Mesendoderm (in vitro differentiated cells): Measurements from ENCODE around the gene SLC5A10.
A peak's percentile ranks its signal among the peaks of the same experiment; 100 is the strongest.

Experiments
- DNase-seq: peaks from one replicate; pipeline ENCODE4 v3.0.0; 2013
- H2AK5ac ChIP-seq: 2 replicates; pipeline ENCODE4 v1.6.1; 2013; ENCODE audit warnings: low read length, inconsistent platforms
- H2BK120ac ChIP-seq: 2 replicates; pipeline ENCODE4 v1.6.1; 2013; ENCODE audit warnings: low read depth, mild to moderate bottlenecking, low read length, moderate library complexity, mixed read lengths
- H2BK15ac ChIP-seq: replicated peaks from 2 replicates; pipeline ENCODE4 v1.6.1; 2013; ENCODE audit warnings: low read depth, mild to moderate bottlenecking, moderate library complexity
- H2BK5ac ChIP-seq: 2 replicates; pipeline ENCODE4 v1.6.1; 2013; ENCODE audit warnings: low read length, inconsistent platforms
- H3K18ac ChIP-seq: 2 replicates; pipeline ENCODE4 v1.6.1; 2013; ENCODE audit warnings: mild to moderate bottlenecking, low read length, mixed read lengths
- H3K23ac ChIP-seq: one replicate; pipeline ENCODE4 v1.6.1; 2013; ENCODE audit warnings: low read length
- H3K27ac ChIP-seq: 2 replicates; pipeline ENCODE4 v1.5.1; 2013; ENCODE audit warnings: low read depth, mild to moderate bottlenecking, inconsistent platforms, low read length, moderate library complexity
- H3K27me3 ChIP-seq: 2 replicates; pipeline ENCODE4 v1.6.1; 2013; ENCODE audit warnings: low read length, control low read depth, mild to moderate bottlenecking, inconsistent platforms; ENCODE audit not compliant: insufficient read depth, poor library complexity
- H3K36me3 ChIP-seq: 2 replicates; pipeline ENCODE4 v1.6.1; 2013; ENCODE audit warnings: low read length, inconsistent platforms; ENCODE audit not compliant: control insufficient read depth, insufficient read depth
- H3K4ac ChIP-seq: one replicate; pipeline ENCODE4 v1.6.1; 2013; ENCODE audit warnings: low read depth, mild to moderate bottlenecking, low read length, moderate library complexity
- H3K4me1 ChIP-seq: 2 replicates; pipeline ENCODE4 v1.6.1; 2013; ENCODE audit warnings: low read depth, low read length, inconsistent platforms; ENCODE audit not compliant: control insufficient read depth
- H3K4me2 ChIP-seq: 2 replicates; pipeline ENCODE4 v1.6.1; 2013; ENCODE audit warnings: low read length
- H3K4me3 ChIP-seq: 2 replicates; pipeline ENCODE4 v1.5.1; 2013; ENCODE audit warnings: mild to moderate bottlenecking, low read length
- H3K56ac ChIP-seq: one replicate; pipeline ENCODE4 v1.6.1; 2013; ENCODE audit warnings: low read length
- H3K79me1 ChIP-seq: 2 replicates; pipeline ENCODE4 v1.6.1; 2013; ENCODE audit warnings: low read length, inconsistent platforms
- H3K79me2 ChIP-seq: 2 replicates; pipeline ENCODE4 v1.6.1; 2013; ENCODE audit warnings: mild to moderate bottlenecking, low read length; ENCODE audit not compliant: control insufficient read depth, insufficient read depth
- H3K9ac ChIP-seq: 2 replicates; pipeline ENCODE4 v1.6.1; 2013; ENCODE audit warnings: low read length, inconsistent platforms
- H4K5ac ChIP-seq: one replicate; pipeline ENCODE4 v1.6.1; 2013; ENCODE audit warnings: low read length
- H4K8ac ChIP-seq: one replicate; pipeline ENCODE4 v1.6.1; 2013; ENCODE audit warnings: low read depth, mild to moderate bottlenecking, control low read depth, low read length, moderate library complexity
- WGBS: extraction: QIAGEN DNeasy Blood & Tissue Kit; methylation state at CpG from one replicate; pipeline ENCODE4 v1.1.7; 2013; ENCODE audit warnings: low lambda C conversion rate, missing lambda C conversion rate; ENCODE audit not compliant: insufficient coverage; ENCODE audit errors: extremely low coverage; 5-methylcytosine and 5-hydroxymethylcytosine counted together

SLC5A10 gene

DNA sequence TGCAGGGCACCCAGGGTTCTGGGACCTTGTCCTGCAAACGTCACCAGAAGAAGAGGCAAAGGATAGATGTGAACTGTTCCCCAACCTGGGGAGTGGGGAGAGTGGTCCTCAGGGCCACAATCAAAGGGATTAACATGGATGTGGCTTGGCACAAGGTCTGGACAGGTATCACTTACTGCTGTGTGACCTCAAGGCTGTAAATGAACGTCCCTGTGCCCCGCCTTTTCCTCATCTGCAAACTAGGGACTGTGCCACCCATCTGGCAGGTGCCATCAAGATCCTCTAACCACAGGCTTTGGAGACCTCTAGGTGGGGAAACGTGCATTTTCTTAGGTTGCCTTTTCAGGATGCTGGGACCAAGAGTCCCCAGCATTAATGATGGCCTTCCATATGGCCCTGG is 25.1 kb downstream of the SLC5A10 start:
- Histone ChIP-seq H3K4me3 (no peak overlapping the region), H3K79me2 (no peaks in the 10 kb centered on the region), H3K23ac (no peak overlapping the region), H3K18ac (no peak overlapping the region), H4K5ac (no peak overlapping the region), H2BK120ac (no peak overlapping the region), H3K4me1 (no peaks in the 10 kb centered on the region), H3K27me3 (no peaks in the 10 kb centered on the region), H3K36me3 (peaks cover 6% of the 10 kb centered on the region), H2BK15ac (no peak overlapping the region), H3K27ac (no peak overlapping the region), H3K79me1 (no peaks in the 10 kb centered on the region), H3K4me2 (no peak overlapping the region), H2AK5ac (no peak overlapping the region), H3K9ac (no peak overlapping the region), H3K4ac (no peak overlapping the region), H4K8ac (no peak overlapping the region), H2BK5ac (no peak overlapping the region), H3K56ac (no peak overlapping the region)
- no peak for DNase-seq
- WGBS, result no CpG with 5 or more reads among the region's 4 CpGs

DNA sequence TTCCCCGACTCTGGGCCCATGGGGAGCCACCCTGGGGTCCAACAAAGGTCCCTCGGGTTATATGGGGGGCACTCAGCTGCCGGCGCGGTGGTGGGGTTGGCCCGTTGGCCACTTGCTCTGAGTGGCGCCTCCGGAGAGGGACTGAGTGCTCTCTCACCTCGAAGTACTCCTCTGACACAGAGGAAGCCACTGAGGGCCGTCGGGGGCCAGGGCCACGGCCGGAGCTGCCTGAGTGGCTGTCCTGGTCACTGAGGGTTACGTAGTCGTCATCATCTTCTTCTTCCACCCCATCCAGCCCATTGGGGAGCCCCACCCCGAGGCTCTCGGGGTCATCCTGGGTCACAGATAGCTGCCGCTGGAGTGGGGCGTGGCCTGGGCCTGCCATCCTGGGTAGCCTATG is 25.7 kb downstream of the SLC5A10 start:
- Histone ChIP-seq H3K56ac (no peak overlapping the region), H2BK120ac (no peak overlapping the region), H2BK5ac (no peak overlapping the region), H3K36me3 (peaks cover 6% of the 10 kb centered on the region), H3K4me2 (no peak overlapping the region), H3K9ac (no peak overlapping the region), H2AK5ac (no peak overlapping the region), H3K18ac (no peak overlapping the region), H3K4me1 (no peaks in the 10 kb centered on the region), H2BK15ac (no peak overlapping the region), H3K79me1 (no peaks in the 10 kb centered on the region), H3K27me3 (no peaks in the 10 kb centered on the region), H4K8ac (no peak overlapping the region), H3K4me3 (no peak overlapping the region), H4K5ac (no peak overlapping the region), H3K23ac (no peak overlapping the region), H3K4ac (no peak overlapping the region), H3K79me2 (no peaks in the 10 kb centered on the region), H3K27ac (no peak overlapping the region)
- no peak for DNase-seq
- no CpG with 5 or more reads among the region's 19 CpGs for whole genome bisulfite sequencing

DNA sequence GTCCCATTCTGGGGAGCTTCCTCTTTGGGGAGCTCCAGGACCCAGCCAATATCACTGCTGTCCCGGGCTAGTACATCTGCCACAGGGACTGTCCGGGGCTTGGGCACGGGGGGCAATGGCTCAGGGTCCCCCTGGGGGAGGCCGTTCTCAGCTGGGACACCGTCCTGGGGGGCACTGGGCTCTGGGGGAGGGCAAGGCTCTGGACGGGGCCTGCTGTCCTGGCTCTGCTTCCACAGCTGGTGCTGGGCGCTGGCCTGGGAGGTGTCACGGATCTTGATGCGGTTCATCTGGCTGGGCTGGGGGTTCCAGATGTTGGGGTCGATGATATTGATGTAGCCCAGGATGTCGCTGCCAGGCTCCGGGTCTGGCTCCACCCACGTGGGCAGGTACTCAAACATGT is 26.1 kb downstream of the SLC5A10 start:
- no CpG with 5 or more reads among the region's 13 CpGs for WGBS
- Histone ChIP-seq H3K9ac (no peak overlapping the region), H3K27me3 (no peaks in the 10 kb centered on the region), H2BK5ac (no peak overlapping the region), H3K27ac (no peak overlapping the region), H2BK15ac (no peak overlapping the region), H3K23ac (no peak overlapping the region), H3K4ac (no peak overlapping the region), H3K4me1 (no peaks in the 10 kb centered on the region), H4K8ac (no peak overlapping the region), H3K79me1 (no peaks in the 10 kb centered on the region), H2AK5ac (no peak overlapping the region), H4K5ac (no peak overlapping the region), H2BK120ac (no peak overlapping the region), H3K56ac (no peak overlapping the region), H3K36me3 (peaks cover 6% of the 10 kb centered on the region), H3K18ac (no peak overlapping the region), H3K4me3 (no peak overlapping the region), H3K79me2 (no peaks in the 10 kb centered on the region), H3K4me2 (no peak overlapping the region)
- DNase-seq, result no peak

DNA sequence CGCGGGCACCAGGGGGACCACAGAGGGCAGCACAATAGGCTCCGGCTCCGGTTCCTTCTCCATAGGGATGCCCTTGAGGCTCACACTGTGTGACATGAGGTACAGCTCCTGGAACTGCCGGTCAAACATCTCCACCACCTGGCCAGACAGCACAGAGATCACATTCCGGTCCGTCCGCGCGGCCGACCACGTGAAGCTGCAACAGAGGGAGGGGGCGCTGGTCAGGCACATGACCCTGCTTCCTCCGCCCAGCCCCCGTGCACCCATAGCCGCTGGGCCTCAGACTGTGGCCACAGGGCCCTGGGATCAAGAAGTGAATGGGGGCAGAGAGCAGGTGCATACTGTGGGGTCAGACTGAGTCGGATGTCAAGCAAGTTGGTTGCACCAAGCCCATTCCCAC is 26.7 kb downstream of the SLC5A10 start:
- no peak overlapping the region for H3K27ac ChIP-seq
- WGBS, result no CpG with 5 or more reads among the region's 17 CpGs
- no peak overlapping the region for H3K9ac ChIP-seq
- H3K36me3 ChIP-seq, result peaks cover 6% of the 10 kb centered on the region
- no peak overlapping the region for H2AK5ac ChIP-seq
- no peak overlapping the region for H2BK120ac ChIP-seq
- H3K4ac ChIP-seq, result no peak overlapping the region
- H3K79me2 ChIP-seq, result no peaks in the 10 kb centered on the region
- no peak overlapping the region for H3K18ac ChIP-seq
- DNase-seq, result no peak
- no peak overlapping the region for H4K8ac ChIP-seq
- H3K4me2 ChIP-seq, result no peak overlapping the region
- no peak overlapping the region for H3K4me3 ChIP-seq
- H2BK15ac ChIP-seq, result no peak overlapping the region
- H3K79me1 ChIP-seq, result no peaks in the 10 kb centered on the region
- no peak overlapping the region for H4K5ac ChIP-seq
- H3K4me1 ChIP-seq, result no peaks in the 10 kb centered on the region
- no peaks in the 10 kb centered on the region for H3K27me3 ChIP-seq
- H3K23ac ChIP-seq, result no peak overlapping the region
- no peak overlapping the region for H2BK5ac ChIP-seq
- no peak overlapping the region for H3K56ac ChIP-seq

DNA sequence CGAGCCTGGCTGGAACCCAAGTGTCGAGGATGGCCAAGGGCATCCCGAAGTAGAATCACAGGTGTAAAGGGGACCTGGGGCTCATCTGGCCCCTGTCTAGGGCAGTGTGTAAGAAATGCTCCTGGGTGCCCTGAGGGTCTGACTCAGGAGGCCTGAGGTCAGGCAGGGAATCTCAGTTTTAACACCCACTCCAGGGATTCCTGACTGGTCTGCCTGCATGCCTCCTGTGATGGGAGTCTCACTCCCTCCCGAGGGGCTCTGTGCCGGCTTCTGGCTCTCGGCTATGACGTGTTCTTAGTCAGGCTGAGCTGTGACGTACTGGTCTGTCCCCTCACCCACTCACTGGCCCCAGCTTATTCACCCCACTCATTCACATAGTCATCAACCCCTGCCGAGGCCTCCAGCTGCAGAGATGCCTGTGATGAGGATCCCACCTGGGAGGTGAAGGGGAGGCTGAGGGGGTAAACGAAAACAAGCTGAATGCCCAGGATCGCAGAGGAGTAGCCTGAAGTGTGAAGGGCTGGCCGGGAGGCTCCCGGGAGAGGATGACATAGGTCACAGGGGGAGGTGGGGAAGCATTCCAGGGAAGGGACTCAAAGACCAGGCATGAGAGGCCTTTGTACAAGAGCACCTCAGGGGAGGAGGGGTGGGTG is 28.8 kb downstream of the SLC5A10 start:
- Histone ChIP-seq H3K23ac (no peak overlapping the region), H3K79me1 (no peaks in the 10 kb centered on the region), H3K36me3 (peaks cover 6% of the 10 kb centered on the region), H3K9ac (no peak overlapping the region), H3K27me3 (no peaks in the 10 kb centered on the region), H3K4me1 (no peaks in the 10 kb centered on the region), H2BK5ac (no peak overlapping the region), H3K79me2 (no peaks in the 10 kb centered on the region), H2AK5ac (no peak overlapping the region), H3K18ac (no peak overlapping the region), H4K8ac (no peak overlapping the region), H3K4me2 (no peak overlapping the region), H2BK120ac (no peak overlapping the region), H3K27ac (no peak overlapping the region), H4K5ac (no peak overlapping the region), H3K4ac (no peak overlapping the region), H3K56ac (no peak overlapping the region), H2BK15ac (no peak overlapping the region), H3K4me3 (no peak overlapping the region)
- peak; percentile 72 for DNase-seq
- no CpG with 5 or more reads among the region's 13 CpGs for WGBS

DNA sequence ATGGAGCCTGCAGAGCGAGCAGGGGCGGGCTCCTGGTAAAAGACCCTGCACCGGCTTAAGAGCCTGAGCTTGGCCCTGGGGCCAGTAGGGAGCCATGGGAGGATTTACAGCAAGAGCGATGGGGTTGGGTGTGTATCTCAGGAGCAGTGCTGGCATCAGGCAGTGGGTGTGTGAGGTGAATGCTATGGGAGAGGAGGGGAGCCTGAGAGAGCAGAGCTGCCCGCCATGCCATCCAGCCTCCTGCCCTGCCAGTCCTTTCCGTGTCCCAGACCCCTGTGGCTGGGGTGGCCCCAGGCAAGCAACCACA is 29.3 kb downstream of the SLC5A10 start:
- no peak overlapping the region for H3K18ac ChIP-seq
- WGBS, result no CpG with 5 or more reads among the region's 6 CpGs
- peaks cover 6% of the 10 kb centered on the region for H3K36me3 ChIP-seq
- no peak overlapping the region for H4K8ac ChIP-seq
- no peaks in the 10 kb centered on the region for H3K4me1 ChIP-seq
- no peak overlapping the region for H2BK120ac ChIP-seq
- H3K4ac ChIP-seq, result no peak overlapping the region
- no peak overlapping the region for H2BK15ac ChIP-seq
- no peak overlapping the region for H4K5ac ChIP-seq
- no peak overlapping the region for H3K23ac ChIP-seq
- H2BK5ac ChIP-seq, result no peak overlapping the region
- no peak overlapping the region for H3K4me3 ChIP-seq
- no peak overlapping the region for H2AK5ac ChIP-seq
- no peak overlapping the region for H3K9ac ChIP-seq
- no peak overlapping the region for H3K4me2 ChIP-seq
- no peak overlapping the region for H3K27ac ChIP-seq
- no peak for DNase-seq
- H3K27me3 ChIP-seq, result no peaks in the 10 kb centered on the region
- H3K79me2 ChIP-seq, result no peaks in the 10 kb centered on the region
- peak overlapping the region; percentile 15 for H3K56ac ChIP-seq
- H3K79me1 ChIP-seq, result no peaks in the 10 kb centered on the region
